GM23338 (cell line): Measurements from ENCODE around the gene DPP10.

ENCODE experiments used
- CREB1 ChIP-seq: fragments of 250-450 bp; sonication (Bioruptor Pico); IDR thresholded peaks from 2 replicates; pipeline ENCODE4 v1.5.0; 2020; ENCODE audit warnings: low read depth, mild to moderate bottlenecking, moderate library complexity
- CTCF ChIP-seq, 2 experiments: fragments of 200-600 bp in 1 of 2; sonication (generic) in 1 of 2; conservative IDR thresholded peaks; 2 replicates each; pipeline versions ENCODE4 v1.5.1 to v1.6.1; 2016 to 2017; ENCODE audit warnings: antibody characterized with exemption in 2 of 2, low read depth in 2 of 2, mild to moderate bottlenecking in 2 of 2, moderate library complexity in 1 of 2
- EZH2 ChIP-seq: fragments of 200-600 bp; sonication (generic); IDR thresholded peaks from one replicate; pipeline ENCODE4 v1.8.0; 2017; ENCODE audit warnings: antibody characterized with exemption, mild to moderate bottlenecking, low read depth; ENCODE audit not compliant: unreplicated experiment
- EZH2phosphoT487 ChIP-seq: fragments of 200-600 bp; sonication (generic); IDR thresholded peaks from one replicate; pipeline ENCODE4 v1.8.1; 2018; ENCODE audit warnings: antibody characterized with exemption; ENCODE audit not compliant: unreplicated experiment
- JUNB ChIP-seq: IDR thresholded peaks from one replicate; pipeline ENCODE4 v1.6.1; 2016; ENCODE audit warnings: antibody characterized with exemption; ENCODE audit not compliant: unreplicated experiment
- NANOG ChIP-seq: IDR thresholded peaks from 2 replicates; pipeline ENCODE4 v1.6.1; 2016; ENCODE audit warnings: antibody characterized with exemption, borderline replicate concordance
- POLR2AphosphoS5 ChIP-seq: IDR thresholded peaks from 2 replicates; pipeline ENCODE4 v1.6.1; 2016; ENCODE audit warnings: antibody characterized with exemption, low read depth
- REST ChIP-seq: IDR thresholded peaks from one replicate; pipeline ENCODE4 v1.6.1; 2018; ENCODE audit warnings: antibody characterized with exemption; ENCODE audit not compliant: unreplicated experiment
- ZNF114 ChIP-seq: fragments of 250-450 bp; sonication (Bioruptor Pico); IDR thresholded peaks from 2 replicates; pipeline ENCODE4 v1.5.0; 2020; ENCODE audit warnings: mild to moderate bottlenecking, moderate library complexity
- ZNF331 ChIP-seq: fragments of 250-450 bp; sonication (Bioruptor Pico); IDR thresholded peaks from 2 replicates; pipeline ENCODE4 v1.5.0; 2020; ENCODE audit warnings: low read depth, mild to moderate bottlenecking, moderate library complexity

GRCh38 chr2:115774361-115774760 lies 1331.9 kb downstream of the DPP10 start:
- no peak for TF ChIP-seq CTCF (conservative IDR thresholded peaks at IDR 0.05; ENCODE audit: low read depth in 2 of 2)
- TF ChIP-seq ZNF114 = no peak
- no peak for TF ChIP-seq ZNF331 (CRISPR knock-in tag)
- no peak for TF ChIP-seq REST
- no peak for TF ChIP-seq CREB1
- no peak for TF ChIP-seq NANOG
- no peak for TF ChIP-seq POLR2AphosphoS5
- no peak for TF ChIP-seq EZH2
- TF ChIP-seq JUNB = no peak
- no peak for TF ChIP-seq EZH2phosphoT487
